HG02870 (cell line): ENCODE results near the gene PSMA3.

Experiments used
- ATAC-seq: cut with Tn5 transposase; IDR thresholded peaks from one replicate; pipeline ENCODE4 v1.9.1; 2021; ENCODE audit warnings: mild to moderate bottlenecking, moderate library complexity; ENCODE audit not compliant: unreplicated experiment

The PSMA3 gene

DNA sequence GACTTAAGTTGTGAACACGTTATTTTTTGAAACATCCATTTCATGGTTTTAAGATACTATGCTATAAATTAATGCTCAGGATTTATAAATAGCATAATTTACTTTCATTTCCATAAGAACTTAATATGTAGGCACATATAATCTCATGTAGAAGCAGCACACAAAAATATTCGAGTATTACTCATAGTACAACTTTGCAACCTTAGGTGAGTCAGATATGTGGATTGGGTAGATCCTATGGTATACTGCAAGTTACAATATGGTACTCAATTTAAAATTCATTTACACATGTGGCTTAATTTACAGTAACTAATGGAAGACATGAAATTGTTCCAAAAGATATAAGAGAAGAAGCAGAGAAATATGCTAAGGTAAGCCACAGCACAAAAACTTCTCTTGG lies 26.0 kb downstream of the PSMA3 start:
- ATAC-seq, result no peak

DNA sequence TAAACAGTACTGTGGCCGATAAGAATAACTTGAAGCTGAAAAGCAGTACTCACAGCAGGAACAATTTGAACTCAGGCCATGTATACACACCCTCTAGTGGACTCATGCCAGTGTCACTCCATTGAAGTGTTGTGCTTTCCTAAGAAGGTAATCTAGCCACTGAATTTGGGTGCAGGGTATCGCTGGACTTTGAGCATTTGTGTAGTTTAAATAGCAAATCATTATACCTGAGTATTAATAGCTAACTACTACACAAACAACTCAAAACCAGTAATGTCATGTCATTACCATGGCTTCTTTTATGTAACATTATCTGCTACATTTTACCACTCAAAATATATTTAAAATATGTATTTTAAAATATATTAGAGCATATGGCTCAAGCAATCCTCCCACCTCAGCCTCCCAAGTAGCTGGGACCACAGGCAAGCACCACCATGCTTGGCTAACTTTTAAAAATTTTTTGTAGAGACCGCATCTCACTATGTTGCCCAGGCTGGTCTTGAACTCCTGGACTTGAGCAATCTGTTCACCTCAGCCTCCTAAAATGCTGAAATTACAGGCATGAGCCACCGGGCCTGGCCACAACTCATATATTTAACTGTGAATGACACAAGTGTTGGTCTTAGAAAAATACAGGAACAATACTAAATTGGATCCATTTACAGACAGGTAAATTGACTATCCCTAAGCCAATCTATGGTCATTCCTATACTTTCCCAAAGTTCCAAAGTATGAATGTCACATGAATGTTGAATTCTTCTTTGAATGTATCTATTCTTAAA lies 28.1 kb downstream of the PSMA3 start:
- ATAC-seq, result no peak

DNA sequence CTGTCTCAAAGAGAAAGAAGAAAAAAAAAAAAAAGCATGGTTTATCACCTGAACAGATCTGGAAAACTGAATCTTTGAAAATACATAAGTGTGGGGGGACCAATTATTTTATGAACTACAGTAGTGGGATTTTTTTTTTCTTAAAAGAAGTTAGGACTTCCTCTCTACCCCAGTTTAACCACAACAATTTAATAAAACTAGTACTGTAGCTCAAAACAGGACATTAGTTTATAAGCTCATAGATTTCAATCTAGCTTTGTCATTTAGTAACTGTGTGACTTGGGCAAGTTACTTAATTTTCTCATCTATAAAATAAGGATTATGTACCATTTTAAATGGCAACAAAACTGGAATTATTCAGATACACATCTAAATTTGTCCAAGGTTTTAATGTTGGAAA lies 30.2 kb downstream of the PSMA3 start:
- ATAC-seq, result no peak

DNA sequence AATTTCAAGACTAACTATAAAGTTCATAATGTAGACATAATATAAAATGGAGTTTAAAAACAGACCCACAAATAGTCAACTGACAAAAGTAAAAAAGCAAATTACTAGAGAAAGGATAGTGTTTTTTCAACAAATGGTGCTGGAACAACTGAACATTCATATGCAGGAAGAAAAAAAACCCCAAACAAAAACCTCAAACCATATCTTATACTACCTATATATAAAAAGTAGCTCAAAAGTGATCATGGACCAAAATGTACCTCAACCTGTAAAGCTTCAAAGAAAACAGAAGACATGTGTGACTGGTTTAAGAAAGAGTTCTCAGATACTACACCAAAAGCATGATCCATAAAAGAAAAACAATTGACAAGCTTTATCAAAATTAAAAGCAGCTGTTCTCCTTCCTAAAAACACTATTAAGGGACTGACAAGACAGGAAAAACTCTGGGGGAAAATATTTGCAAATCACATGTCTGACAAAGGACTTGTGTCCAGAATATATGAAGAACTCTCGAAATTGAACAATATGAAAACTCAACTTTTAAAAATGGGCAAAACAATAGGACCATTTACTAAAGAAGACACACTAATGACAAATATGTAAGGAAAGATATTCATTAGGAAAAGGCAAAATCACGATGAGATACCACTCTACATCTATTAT lies 31.0 kb downstream of the PSMA3 start:
- ATAC-seq, result no peak

DNA sequence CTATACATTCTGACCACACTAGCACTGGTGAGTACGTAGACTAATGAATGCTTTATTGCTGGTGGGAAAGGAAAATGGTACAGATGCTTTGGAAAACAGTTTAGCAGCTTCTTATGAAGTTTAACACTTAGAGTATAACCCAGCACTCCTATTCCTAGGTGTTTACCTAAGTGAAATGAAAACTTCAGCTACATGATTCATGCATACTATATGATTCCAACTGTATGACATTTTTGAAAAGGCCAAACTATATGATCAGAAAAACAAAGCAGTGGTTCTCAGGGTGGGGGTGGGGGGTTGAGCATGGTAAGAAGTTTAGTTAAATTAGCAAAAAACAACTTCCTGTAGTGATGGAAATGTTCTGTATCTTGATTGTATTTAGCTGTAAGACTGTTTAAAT lies 31.6 kb downstream of the PSMA3 start:
- no peak for ATAC-seq

DNA sequence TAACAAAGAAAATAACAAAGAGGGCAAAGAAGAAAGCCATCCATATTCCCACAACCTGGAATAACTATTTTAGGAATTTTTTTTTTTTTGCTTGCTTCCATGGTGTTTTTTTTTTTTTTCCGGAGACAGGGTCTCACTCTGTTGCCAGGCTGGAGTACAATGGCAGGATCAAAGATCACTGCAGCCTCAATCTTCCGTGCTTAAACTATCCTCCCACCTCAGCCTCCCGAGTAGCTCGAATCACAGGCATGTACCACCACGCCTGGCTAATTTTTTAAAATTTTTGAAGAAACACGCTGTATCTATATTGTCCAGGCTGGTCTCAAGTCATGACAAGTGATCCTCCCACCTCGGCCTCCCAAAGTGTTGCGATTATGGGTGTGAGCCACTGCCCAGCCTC lies 33.5 kb downstream of the PSMA3 start:
- no peak for ATAC-seq

DNA sequence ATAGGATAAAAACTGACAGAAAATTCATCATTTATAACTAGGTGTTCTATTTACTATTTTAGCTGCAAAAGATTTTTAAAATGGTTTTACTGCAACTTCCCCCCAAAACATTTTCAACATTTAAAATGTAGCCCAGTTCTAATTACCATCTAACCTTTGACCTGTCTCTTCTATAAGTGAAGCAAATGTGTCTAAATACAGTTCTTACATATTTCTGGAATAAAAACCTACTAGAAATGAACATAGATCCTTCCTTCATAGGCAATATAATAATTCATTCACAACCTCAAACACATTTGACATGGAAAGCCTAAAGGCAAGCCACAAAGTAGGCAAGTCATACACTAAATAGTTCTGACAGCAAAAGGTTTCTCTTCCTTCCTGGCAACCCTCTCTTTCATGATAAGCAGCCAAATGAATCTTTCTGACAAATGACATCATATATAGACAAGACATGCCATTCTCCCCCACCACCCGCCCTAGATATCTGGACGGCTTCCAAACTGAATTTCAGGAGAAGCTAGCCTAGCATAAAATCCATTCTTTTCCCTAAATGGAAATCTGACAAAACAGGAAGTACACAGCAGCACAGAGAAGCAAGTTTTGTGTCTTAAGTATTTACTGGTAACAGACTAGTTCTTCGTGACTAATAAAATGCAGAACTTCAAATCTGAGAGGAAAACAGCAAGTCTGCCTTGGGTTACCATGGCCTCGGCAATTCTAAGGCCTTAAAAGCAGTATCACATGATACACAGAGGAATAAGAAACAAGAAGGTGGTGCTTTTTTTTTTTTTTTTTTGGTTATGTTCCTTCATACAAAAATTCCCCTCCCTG lies 36.5 kb downstream of the PSMA3 start:
- ATAC-seq, result peak; percentile 68

DNA sequence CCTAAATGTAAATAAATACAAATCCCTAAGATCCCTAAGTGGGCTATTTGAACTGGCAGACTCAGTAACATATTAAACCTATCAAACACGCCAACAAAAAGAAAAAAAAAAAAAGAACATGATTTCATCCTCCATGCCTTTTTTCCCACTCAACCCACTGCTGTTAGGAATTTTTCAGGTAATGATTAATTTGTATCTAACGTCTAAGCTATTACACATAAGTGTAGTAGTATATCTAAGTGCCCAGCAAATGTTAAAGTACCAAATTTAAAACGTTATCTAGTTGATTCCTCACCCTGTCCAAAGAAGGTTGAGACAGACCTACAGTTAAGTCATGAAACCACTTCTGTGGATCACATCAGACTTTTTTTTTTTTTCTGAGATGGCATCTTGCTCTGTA lies 37.3 kb downstream of the PSMA3 start:
- no peak for ATAC-seq

DNA sequence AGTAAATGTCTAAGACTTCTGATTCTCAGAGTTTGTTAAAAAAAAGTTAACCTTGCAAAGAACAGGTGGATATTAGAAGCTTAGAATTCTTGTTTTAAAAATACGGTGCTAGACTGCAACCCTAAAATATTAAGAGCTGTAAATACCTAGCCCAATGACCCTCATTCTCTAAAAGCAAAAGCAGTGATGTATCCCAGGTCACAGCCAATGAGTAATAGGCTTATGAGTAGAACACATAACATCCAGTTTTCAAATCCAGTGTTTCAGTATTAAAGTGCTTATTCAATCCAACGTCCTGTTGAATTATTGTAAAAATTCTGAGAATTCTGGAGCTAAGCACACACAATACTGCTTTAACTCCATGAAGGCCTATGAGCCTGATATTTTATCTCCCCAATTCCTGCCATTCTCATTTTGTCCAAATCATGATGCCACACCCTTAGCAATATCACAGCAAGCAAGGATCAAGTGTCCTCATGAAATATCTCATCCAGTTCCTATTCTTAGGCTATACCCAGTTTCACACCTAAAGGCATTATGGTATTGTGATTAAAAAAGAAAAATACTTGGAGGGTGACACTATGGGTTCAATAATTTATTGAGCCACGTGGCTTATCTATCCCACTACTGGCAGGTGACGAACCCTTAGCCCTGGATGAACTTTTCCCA lies 38.4 kb downstream of the PSMA3 start:
- ATAC-seq, result no peak

DNA sequence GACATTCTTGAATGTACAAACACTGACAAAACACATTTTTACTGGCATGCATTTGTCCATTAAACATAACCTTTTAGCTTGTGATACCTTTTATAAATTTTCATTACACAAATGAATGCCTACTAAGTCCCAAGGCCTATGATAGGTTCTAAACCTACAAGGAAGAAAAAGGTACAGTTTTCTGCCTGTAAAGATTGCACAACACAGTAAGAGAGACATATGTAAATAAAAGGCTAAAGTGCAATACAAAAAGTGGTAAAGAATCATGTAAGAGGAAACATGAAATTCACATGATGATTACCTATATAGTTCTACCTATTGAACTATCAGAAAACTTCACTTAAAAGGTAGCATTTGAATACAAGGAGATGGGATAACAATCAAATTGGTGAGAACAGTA lies 39.1 kb downstream of the PSMA3 start:
- no peak for ATAC-seq

DNA sequence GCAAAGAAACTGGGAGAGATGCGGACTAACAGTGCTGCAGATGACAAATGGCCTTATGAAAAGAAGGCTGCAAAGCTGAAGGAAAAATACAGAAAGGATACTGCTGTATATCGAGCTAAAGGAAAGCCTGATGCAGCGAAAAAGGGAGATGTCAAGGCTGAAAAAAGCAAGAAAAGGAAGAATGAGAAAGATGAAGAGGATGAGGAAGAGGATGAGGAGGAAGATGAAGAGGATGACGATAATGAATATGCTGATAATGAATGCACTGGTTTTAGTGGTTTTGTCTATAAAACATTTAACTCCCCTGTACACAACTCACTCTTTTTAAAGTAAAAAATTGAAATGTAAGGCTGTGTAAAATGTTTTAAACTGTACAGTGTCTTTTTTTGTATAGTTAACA lies 40.5 kb downstream of the PSMA3 start:
- no peak for ATAC-seq

DNA sequence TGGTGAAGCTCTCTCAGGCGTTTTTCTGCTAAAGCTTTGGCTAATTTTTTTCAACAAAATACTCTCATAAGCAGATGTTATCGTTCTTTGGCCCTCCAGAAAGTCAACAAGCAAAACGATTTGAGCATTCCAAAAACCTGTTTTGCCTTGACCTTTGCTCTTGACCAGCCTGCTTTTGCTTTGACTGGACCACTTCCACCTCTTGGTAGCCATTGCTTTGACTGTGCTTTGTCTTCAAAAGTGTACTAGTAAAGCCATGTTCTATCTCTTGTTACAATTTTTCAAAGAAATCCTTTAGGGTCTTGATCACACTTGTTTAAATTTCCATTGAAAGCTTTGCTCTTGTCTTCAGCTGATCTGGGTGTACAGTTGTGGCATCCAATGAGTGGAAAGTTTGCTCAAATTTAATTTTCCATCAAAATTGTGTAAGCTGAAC lies 43.0 kb downstream of the PSMA3 start:
- ATAC-seq, result no peak

DNA sequence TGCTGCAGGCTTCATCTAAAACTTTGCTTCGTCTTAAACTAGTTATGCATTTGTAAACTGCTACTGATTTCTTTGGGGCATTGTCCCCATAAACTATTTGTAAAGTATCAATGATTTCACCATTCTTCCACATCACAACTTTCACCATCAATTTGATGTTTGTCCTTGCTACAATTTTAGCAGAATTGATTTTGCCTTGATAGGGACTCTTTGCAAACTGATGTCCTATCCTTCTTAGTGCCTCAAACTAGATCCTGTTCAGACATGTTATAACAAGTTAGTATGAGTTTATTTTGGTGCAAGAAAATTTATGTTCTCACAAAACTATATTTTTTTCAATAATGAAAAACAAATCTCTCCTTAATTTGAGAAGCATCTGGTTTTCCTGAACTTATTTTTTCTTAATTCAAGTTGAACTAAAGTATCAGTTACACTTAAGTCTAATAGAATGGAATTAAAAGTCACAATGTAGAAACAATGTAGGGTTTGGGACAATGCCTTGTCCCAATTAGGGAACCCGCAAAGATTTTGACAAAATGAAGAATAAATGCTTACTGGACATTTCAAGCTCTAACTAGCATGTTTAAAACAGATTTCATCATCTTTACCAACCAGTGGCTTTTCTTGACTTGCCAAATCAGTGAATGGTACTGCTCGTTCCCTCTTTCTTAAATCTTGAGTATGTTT lies 43.6 kb downstream of the PSMA3 start:
- ATAC-seq, result no peak

DNA sequence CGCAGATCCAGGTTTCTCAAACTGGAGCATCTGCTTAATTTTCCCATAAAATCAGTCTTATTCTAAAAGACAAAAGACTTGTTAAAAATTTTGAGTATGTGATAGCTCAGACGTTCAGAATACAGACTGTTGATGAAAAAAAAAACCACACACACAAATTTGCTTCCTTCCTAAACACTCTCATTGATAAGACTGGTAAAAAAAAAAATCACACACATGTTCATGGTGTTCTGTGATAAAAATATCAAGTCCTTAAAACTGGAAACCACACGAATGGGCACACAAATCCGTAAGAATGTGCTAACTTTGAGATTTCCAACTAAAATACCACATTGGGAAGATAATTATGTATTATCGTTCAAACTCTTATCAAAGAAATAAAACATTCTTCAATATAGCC lies 47.0 kb downstream of the PSMA3 start:
- no peak for ATAC-seq

DNA sequence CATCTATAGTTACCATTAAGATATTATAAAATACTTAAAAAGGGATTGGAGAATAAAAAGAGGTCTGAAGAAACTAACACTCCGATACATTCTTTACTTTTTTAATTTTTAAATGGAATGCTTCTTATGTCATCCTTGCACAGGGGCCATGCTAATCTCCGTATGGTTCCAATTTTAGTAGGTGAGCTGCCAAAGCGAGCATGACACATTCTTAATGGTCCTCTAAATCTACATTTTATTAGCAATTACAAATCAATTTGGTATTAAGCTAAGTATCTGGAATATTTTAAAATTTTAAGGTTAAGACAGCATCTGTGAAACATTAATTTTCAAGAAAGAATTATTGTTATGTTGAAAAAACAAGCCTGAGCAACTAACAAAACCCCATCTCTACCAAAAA lies 47.5 kb downstream of the PSMA3 start:
- no peak for ATAC-seq

DNA sequence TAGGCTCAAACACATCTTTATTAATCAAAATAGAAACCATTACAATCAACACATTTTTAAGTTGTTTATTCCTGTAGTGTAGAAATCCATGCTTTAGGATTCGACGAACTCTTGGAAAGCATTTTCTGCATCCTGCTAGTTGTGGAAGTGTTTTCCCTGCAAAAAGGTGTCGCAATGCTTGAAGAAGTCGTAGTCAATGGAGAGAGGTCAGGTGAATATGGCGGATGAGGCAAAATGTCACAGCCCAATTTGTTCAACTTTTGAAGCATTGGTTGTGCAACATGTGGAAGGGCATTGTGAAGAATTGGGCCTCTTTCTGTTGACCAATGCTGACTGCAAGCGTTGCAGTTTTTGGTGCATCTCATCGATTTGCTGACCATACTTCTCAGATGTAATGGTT lies 49.6 kb downstream of the PSMA3 start:
- no peak for ATAC-seq

DNA sequence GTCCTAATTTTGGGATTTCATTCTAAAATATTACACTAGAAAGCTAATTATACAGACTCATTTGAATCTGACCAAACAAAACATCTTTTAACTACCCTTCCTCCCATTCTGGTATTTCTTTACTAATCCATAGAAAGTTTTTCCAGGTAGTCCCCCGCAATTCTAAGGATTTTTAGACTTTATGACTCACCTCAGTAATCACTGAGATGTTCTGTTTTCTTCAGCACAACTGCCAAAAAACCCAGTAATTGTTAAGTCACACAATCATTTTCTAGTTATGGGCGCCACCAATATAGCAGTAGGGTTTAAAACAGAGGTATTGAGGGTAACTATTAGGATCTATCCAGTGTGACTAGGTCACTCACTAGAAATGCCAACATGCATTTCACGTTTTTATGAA lies 52.1 kb downstream of the PSMA3 start:
- no peak for ATAC-seq

DNA sequence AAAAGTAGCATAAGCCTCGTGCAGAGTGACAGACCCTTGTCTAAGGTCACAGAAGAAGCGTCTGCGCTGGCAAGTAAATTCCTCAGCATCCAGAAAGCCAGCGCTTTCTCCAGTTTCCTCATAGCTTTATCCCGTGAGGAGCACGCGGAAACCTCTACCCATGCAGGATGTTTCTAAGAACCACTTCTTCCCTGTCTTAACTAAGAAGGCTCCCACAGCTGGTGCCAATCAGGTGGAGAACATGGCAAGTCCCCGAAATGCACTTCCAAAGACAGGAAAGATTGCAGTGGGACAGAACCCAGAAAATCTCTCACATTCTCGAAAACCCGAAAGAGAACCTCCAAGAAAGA lies 52.7 kb downstream of the PSMA3 start:
- no peak for ATAC-seq

DNA sequence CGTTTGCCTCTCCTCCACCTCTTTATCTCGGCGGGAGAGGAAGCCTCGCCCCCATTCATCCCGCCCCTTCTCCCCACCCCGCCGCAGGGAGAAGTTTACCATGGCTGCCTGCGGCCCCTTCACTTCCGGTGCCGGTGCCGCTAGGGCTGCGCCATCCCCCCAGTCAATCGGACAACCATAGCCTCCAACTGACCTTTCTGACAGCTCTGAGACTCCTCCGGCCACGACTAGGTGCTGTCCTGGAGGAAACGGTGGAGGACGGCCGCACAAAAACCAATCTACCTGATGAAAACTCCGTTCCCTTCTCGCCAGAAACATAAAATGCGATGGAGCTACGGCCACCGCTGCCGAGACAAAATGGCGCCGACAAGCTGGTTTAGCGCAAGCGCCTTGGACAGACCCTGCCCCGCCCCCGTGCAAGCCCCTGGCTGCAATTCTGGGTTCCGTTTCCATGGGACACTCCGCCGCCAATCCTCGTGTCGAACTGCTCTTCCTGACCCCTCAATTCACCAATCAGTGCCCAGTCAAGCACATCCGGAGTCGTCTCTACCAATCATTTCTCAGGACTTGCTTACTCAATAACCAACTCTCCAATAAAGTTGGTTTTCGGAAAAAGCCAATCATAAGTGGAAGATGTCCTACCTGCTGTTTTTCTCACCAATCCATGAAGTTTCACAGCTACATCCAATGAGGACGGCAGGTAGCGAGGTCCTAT lies 53.3 kb downstream of the PSMA3 start:
- peak; percentile 79 for ATAC-seq
